ENCODE data around the gene PACRGL.
A peak's percentile ranks its signal among the peaks of the same experiment; 100 is the strongest.
"Not testable (repeated sequence)": the region's sequence is repeated elsewhere in the genome, so short reads cannot be mapped to it uniquely, and the experiment has no call there.

Gene PACRGL

GRCh38 chr4:20724915-20725314, 24.7 kb downstream of the PACRGL start:
- no peak for DNase-seq

DNA sequence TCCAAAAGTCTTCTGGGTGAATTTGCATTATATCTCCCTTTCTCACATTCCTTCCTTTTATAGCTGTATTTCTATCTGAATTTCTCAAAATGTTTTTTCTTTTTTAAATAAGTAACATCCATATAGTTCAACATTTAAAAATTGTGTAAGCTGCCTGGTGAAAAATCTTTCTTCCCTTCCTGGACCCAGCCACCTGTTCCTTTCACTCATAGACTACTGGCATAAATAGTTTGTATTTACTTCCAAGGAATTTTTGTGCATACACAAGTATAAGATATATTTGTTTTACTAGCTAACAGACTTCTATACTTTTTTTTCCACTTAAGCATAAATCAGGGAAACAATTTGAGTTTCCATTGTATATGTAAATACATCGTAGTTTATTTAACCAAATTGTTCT, 35.7 kb downstream of the PACRGL start:
- DNase-seq = no peak

DNA sequence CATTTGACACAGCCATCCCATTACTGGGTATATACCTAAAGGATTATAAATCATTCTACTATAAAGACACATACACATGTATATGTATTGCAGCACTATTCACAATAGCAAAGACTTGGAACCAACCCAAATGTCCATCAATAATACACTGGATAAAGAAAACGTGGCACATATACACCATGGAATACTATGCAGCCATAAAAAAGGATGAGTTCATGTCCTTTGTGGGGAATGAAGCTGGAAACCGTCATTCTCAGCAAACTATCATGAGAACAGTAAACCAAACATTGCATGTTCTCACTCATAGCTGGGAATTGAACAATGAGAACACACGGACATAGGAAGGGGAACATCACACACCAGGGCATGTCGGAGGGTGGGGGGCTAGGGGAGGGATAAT, 45.7 kb downstream of the PACRGL start:
- DNase-seq = not testable (repeated sequence)

GRCh38 chr4:20752641-20753040, 52.4 kb downstream of the PACRGL start:
- no peak for DNase-seq

GRCh38 chr4:20754036-20754435, 53.8 kb downstream of the PACRGL start:
- no peak for DNase-seq

- no peak for DNase-seq
These were observed 59.8 kb downstream of the PACRGL start for GRCh38 chr4:20760053-20760452.

DNA sequence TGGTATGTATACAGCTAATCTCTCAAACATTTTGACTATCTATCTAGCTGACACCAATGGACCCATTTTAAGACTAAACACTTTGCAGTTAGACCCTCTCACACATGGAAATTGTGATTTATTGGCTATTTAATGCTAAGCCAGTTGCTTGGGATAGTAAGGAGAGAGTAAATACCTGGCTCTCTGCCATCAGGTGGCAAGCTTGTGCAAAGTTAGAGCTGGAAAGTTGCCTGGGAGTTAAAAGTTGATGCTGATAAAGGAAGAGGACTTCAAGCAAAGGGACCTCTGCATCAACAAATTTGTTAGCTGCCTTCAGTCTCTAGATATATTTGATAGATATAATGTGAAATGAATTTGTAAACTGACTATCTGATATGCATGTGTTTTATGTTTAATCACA, 61.1 kb downstream of the PACRGL start:
- no peak for DNase-seq

- DNase-seq = no peak
These were observed 61.6 kb downstream of the PACRGL start for GRCh38 chr4:20761826-20762225.

- no peak for DNase-seq
These were observed 64.2 kb downstream of the PACRGL start for GRCh38 chr4:20764366-20764992.

GRCh38 chr4:20773144-20773997, 73.1 kb downstream of the PACRGL start:
- DNase-seq = peak; percentile 60

DNA sequence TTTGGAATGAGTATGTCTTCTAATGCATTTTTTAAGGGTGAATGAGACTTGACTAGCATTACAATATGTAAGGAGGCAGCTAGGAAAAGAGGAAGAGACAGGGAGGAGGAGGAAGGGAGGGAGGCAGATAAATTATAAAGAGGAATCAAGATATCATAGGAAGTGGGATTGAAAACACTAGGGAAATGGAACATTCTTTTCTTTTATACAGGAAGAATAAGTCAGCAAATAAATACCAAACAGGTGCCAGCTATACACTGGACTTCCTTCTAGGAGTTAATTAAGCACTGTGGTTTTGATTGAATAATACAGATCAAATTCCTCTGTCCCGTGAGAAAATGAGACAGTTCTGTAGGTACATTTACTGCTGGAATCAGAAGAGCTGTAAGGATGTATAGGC, 78.6 kb downstream of the PACRGL start:
- DNase-seq = no peak

- DNase-seq = not testable (repeated sequence)
These were observed 82.9 kb downstream of the PACRGL start for GRCh38 chr4:20783134-20783533.

GRCh38 chr4:20787940-20788665, 87.8 kb downstream of the PACRGL start:
- DNase-seq = no peak
